ENCODE results near the gene FBXL13. TPM values are rescaled to one million over a fixed set of nuclear protein-coding genes. Genes with fewer than 3 reads are reported as not detected.

FBXL13 gene
- total and polyA plus RNA-seq, 2 experiments from 2014 or later = 1.2 to 2.5 TPM

DNA sequence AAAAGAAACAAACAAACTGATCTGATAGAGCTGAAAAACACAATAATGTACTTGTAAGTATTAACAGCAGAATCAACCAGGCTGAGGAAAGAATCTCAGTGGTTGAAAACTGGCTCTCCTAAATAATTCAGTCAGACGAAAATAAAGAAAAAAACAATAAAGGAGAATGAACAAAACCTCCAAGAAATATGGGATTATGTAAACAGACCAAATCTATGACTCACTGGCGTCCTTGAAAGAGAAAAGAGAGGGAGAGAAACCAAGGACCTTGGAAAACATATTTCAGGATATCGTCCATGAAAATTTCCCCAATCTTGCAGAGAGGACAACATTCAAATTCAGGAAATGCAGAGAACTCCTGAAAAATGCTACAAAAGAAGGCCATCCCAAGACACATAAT is 62.9 kb downstream of the FBXL13 start (continued):
- TF ChIP-seq, protein P1, sequence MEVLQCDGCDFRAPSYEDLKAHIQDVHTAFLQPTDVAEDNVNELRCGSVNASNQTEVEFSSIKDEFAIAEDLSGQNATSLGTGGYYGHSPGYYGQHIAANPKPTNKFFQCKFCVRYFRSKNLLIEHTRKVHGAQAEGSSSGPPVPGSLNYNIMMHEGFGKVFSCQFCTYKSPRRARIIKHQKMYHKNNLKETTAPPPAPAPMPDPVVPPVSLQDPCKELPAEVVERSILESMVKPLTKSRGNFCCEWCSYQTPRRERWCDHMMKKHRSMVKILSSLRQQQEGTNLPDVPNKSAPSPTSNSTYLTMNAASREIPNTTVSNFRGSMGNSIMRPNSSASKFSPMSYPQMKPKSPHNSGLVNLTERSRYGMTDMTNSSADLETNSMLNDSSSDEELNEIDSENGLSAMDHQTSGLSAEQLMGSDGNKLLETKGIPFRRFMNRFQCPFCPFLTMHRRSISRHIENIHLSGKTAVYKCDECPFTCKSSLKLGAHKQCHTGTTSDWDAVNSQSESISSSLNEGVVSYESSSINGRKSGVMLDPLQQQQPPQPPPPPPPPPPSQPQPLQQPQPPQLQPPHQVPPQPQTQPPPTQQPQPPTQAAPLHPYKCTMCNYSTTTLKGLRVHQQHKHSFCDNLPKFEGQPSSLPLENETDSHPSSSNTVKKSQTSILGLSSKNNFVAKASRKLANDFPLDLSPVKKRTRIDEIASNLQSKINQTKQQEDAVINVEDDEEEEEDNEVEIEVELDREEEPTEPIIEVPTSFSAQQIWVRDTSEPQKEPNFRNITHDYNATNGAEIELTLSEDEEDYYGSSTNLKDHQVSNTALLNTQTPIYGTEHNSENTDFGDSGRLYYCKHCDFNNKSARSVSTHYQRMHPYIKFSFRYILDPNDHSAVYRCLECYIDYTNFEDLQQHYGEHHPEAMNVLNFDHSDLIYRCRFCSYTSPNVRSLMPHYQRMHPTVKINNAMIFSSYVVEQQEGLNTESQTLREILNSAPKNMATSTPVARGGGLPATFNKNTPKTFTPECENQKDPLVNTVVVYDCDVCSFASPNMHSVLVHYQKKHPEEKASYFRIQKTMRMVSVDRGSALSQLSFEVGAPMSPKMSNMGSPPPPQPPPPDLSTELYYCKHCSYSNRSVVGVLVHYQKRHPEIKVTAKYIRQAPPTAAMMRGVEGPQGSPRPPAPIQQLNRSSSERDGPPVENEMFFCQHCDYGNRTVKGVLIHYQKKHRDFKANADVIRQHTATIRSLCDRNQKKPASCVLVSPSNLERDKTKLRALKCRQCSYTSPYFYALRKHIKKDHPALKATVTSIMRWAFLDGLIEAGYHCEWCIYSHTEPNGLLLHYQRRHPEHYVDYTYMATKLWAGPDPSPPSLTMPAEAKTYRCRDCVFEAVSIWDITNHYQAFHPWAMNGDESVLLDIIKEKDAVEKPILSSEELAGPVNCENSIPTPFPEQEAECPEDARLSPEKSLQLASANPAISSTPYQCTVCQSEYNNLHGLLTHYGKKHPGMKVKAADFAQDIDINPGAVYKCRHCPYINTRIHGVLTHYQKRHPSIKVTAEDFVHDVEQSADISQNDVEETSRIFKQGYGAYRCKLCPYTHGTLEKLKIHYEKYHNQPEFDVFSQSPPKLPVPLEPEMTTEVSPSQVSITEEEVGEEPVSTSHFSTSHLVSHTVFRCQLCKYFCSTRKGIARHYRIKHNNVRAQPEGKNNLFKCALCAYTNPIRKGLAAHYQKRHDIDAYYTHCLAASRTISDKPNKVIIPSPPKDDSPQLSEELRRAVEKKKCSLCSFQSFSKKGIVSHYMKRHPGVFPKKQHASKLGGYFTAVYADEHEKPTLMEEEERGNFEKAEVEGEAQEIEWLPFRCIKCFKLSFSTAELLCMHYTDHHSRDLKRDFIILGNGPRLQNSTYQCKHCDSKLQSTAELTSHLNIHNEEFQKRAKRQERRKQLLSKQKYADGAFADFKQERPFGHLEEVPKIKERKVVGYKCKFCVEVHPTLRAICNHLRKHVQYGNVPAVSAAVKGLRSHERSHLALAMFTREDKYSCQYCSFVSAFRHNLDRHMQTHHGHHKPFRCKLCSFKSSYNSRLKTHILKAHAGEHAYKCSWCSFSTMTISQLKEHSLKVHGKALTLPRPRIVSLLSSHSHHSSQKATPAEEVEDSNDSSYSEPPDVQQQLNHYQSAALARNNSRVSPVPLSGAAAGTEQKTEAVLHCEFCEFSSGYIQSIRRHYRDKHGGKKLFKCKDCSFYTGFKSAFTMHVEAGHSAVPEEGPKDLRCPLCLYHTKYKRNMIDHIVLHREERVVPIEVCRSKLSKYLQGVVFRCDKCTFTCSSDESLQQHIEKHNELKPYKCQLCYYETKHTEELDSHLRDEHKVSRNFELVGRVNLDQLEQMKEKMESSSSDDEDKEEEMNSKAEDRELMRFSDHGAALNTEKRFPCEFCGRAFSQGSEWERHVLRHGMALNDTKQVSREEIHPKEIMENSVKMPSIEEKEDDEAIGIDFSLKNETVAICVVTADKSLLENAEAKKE (CRISPR knock-in tag; IDR thresholded peaks at IDR 0.05) = no peak
- no peak for TF ChIP-seq EZH2phosphoT487 (IDR thresholded peaks at IDR 0.05; ENCODE audit: unreplicated experiment)
- TF ChIP-seq STAT1 (IDR thresholded peaks at IDR 0.05; ENCODE audit: unreplicated experiment) = no peak
- TF ChIP-seq JUNB (IDR thresholded peaks at IDR 0.05; ENCODE audit: unreplicated experiment) = no peak
- TF ChIP-seq, protein P2, sequence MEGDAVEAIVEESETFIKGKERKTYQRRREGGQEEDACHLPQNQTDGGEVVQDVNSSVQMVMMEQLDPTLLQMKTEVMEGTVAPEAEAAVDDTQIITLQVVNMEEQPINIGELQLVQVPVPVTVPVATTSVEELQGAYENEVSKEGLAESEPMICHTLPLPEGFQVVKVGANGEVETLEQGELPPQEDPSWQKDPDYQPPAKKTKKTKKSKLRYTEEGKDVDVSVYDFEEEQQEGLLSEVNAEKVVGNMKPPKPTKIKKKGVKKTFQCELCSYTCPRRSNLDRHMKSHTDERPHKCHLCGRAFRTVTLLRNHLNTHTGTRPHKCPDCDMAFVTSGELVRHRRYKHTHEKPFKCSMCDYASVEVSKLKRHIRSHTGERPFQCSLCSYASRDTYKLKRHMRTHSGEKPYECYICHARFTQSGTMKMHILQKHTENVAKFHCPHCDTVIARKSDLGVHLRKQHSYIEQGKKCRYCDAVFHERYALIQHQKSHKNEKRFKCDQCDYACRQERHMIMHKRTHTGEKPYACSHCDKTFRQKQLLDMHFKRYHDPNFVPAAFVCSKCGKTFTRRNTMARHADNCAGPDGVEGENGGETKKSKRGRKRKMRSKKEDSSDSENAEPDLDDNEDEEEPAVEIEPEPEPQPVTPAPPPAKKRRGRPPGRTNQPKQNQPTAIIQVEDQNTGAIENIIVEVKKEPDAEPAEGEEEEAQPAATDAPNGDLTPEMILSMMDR (conservative IDR thresholded peaks at IDR 0.05; ENCODE audit: low read depth in 2 of 2) = no peak
- no peak for TF ChIP-seq ZNF331 (CRISPR knock-in tag; IDR thresholded peaks at IDR 0.05; ENCODE audit: low read depth)

DNA sequence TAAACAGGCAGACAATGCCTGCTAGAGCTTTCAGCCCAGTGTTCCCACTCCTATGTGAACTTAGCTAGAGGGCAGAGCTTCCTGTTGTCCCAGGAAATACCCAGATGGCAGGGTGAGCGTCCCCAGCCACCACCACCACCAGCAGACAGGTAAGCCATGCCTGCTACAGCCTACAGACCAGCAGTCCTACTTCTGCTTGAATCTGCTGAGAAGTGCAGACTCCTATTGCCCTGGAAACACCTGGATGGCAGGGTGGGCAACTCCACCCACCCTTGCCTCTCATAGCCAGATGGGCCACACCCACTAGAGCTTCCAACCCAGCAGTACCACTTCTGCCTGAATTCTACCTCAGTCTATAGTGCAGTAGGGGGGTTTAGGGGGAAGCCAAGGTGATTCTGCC is 64.4 kb downstream of the FBXL13 start:
- ATAC-seq = no peak
- no peaks in the 10 kb centered on the region for H3K79me2 ChIP-seq (replicated peaks; ENCODE audit: insufficient read depth)
- no peak overlapping the region for H3K4me3 ChIP-seq
- H2AFZ ChIP-seq = no peak overlapping the region
- no peak overlapping the region for H3K27ac ChIP-seq (ENCODE audit: low read depth)
- H3K9me3 Mint-ChIP-seq = peaks cover 13% of the 10 kb centered on the region
- no peaks in the 10 kb centered on the region for H3K4me1 Mint-ChIP-seq
- no peak overlapping the region for H3K4me3 Mint-ChIP-seq
- peaks cover 16% of the 10 kb centered on the region for H3K36me3 Mint-ChIP-seq (ENCODE audit: low read depth)
- H3K27ac Mint-ChIP-seq = no peak overlapping the region
- no peaks in the 10 kb centered on the region for H3F3A ChIP-seq (replicated peaks; ENCODE audit: low read depth)
- DNase-seq (ENCODE audit: low spot score) = no peak
- no peaks in the 10 kb centered on the region for H3K27me3 ChIP-seq (ENCODE audit: insufficient read depth)
- H3K4me1 ChIP-seq (ENCODE audit: insufficient read depth) = no peaks in the 10 kb centered on the region
- no peaks in the 10 kb centered on the region for H3K9me2 ChIP-seq (ENCODE audit: insufficient read depth)
- TF ChIP-seq, protein P3, sequence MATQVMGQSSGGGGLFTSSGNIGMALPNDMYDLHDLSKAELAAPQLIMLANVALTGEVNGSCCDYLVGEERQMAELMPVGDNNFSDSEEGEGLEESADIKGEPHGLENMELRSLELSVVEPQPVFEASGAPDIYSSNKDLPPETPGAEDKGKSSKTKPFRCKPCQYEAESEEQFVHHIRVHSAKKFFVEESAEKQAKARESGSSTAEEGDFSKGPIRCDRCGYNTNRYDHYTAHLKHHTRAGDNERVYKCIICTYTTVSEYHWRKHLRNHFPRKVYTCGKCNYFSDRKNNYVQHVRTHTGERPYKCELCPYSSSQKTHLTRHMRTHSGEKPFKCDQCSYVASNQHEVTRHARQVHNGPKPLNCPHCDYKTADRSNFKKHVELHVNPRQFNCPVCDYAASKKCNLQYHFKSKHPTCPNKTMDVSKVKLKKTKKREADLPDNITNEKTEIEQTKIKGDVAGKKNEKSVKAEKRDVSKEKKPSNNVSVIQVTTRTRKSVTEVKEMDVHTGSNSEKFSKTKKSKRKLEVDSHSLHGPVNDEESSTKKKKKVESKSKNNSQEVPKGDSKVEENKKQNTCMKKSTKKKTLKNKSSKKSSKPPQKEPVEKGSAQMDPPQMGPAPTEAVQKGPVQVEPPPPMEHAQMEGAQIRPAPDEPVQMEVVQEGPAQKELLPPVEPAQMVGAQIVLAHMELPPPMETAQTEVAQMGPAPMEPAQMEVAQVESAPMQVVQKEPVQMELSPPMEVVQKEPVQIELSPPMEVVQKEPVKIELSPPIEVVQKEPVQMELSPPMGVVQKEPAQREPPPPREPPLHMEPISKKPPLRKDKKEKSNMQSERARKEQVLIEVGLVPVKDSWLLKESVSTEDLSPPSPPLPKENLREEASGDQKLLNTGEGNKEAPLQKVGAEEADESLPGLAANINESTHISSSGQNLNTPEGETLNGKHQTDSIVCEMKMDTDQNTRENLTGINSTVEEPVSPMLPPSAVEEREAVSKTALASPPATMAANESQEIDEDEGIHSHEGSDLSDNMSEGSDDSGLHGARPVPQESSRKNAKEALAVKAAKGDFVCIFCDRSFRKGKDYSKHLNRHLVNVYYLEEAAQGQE (IDR thresholded peaks at IDR 0.05; ENCODE audit: unreplicated experiment) = no peak
- TF ChIP-seq EZH2 (IDR thresholded peaks at IDR 0.05; ENCODE audit: low read depth, unreplicated experiment) = no peak
- H3K27me3 Mint-ChIP-seq (ENCODE audit: insufficient read depth, low read depth, poor library complexity) = no peaks in the 10 kb centered on the region
- no peaks in the 10 kb centered on the region for H4K20me1 ChIP-seq (replicated peaks; ENCODE audit: insufficient read depth)
- H3K36me3 ChIP-seq (ENCODE audit: insufficient read depth) = no peaks in the 10 kb centered on the region; the same call in 1 of the 2 replicates
- no peak overlapping the region for H3K4me2 ChIP-seq

Data from GM23338 (cell line).